GM23338 (cell line): ENCODE results near the gene OLFML1. TPM values are rescaled to one million over a fixed set of nuclear protein-coding genes. Genes with fewer than 3 reads are reported as not detected.
A peak's percentile ranks its signal among the peaks of the same experiment; 100 is the strongest.

Source experiments
- ATAC-seq: fragments of 200-7000 bp; cut with Tn5 transposase; 3 replicates; pipeline ENCODE4 v1.9.1; 2020
- DNase-seq: peaks from one replicate; pipeline ENCODE4 v3.0.0-alpha.2; 2015; ENCODE audit warnings: low spot score
- H2AFZ ChIP-seq: fragments of 200-600 bp; sonication (generic); 2 replicates; pipeline ENCODE4 v1.8.0; 2016; ENCODE audit warnings: antibody characterized with exemption, mild to moderate bottlenecking, moderate library complexity
- H3F3A ChIP-seq: fragments of 200-600 bp; sonication (generic); replicated peaks from 2 replicates; pipeline ENCODE4 v1.8.0; 2017; ENCODE audit warnings: antibody characterized with exemption, mixed run types, low read depth
- H3K27ac ChIP-seq: fragments of 200-600 bp; sonication (generic); 2 replicates; pipeline ENCODE4 v1.6.1; 2016; ENCODE audit warnings: low read depth
- H3K27me3 ChIP-seq: fragments of 200-600 bp; sonication (generic); 2 replicates; pipeline ENCODE4 v1.8.0; 2016; ENCODE audit warnings: mild to moderate bottlenecking, mixed run types, moderate library complexity; ENCODE audit not compliant: insufficient read depth
- H3K36me3 ChIP-seq: fragments of 200-600 bp; sonication (generic); 2 replicates; pipeline ENCODE4 v1.8.0; 2016; ENCODE audit warnings: mild to moderate bottlenecking; ENCODE audit not compliant: insufficient read depth
- H3K4me1 ChIP-seq: fragments of 200-600 bp; sonication (generic); 2 replicates; pipeline ENCODE4 v1.8.0; 2016; ENCODE audit warnings: mild to moderate bottlenecking, moderate library complexity; ENCODE audit not compliant: insufficient read depth
- H3K4me2 ChIP-seq: fragments of 200-600 bp; sonication (generic); 2 replicates; pipeline ENCODE4 v1.7.1; 2017; ENCODE audit warnings: mixed run types
- H3K4me3 ChIP-seq: fragments of 200-600 bp; sonication (generic); 2 replicates; pipeline ENCODE4 v1.6.1; 2016; ENCODE audit warnings: mixed run types
- H3K79me2 ChIP-seq: fragments of 200-600 bp; sonication (generic); replicated peaks from 2 replicates; pipeline ENCODE4 v1.8.0; 2017; ENCODE audit warnings: mild to moderate bottlenecking; ENCODE audit not compliant: insufficient read depth
- H3K9me2 ChIP-seq: fragments of 200-600 bp; sonication (generic); 2 replicates; pipeline ENCODE4 v1.8.0; 2017; ENCODE audit not compliant: insufficient read depth
- H4K20me1 ChIP-seq: fragments of 200-600 bp; sonication (generic); replicated peaks from 2 replicates; pipeline ENCODE4 v1.8.0; 2017; ENCODE audit warnings: mild to moderate bottlenecking; ENCODE audit not compliant: insufficient read depth
- H3K27ac Mint-ChIP-seq: 2 replicates; pipeline ENCODE4 v1.8.0; 2020; ENCODE audit warnings: inconsistent platforms, mild to moderate bottlenecking, moderate library complexity, mixed read lengths
- H3K27me3 Mint-ChIP-seq: 3 replicates; pipeline ENCODE4 v1.8.0; 2022; ENCODE audit warnings: low read depth, mild to moderate bottlenecking, moderate library complexity, mixed read lengths, inconsistent platforms; ENCODE audit not compliant: insufficient read depth, poor library complexity
- H3K36me3 Mint-ChIP-seq: 3 replicates; pipeline ENCODE4 v1.8.0; 2021; ENCODE audit warnings: low read depth, mild to moderate bottlenecking, inconsistent platforms, moderate library complexity, mixed read lengths
- H3K4me1 Mint-ChIP-seq: 3 replicates; pipeline ENCODE4 v1.8.0; 2020; ENCODE audit warnings: mild to moderate bottlenecking, inconsistent platforms, mixed read lengths
- H3K4me3 Mint-ChIP-seq: 3 replicates; pipeline ENCODE4 v1.8.0; 2021; ENCODE audit warnings: moderate library complexity, mild to moderate bottlenecking, inconsistent platforms, mixed read lengths
- H3K9me3 Mint-ChIP-seq: 3 replicates; pipeline ENCODE4 v1.8.0; 2020; ENCODE audit warnings: moderate library complexity, mild to moderate bottlenecking, inconsistent platforms, mixed read lengths
- CREB1 ChIP-seq: fragments of 250-450 bp; sonication (Bioruptor Pico); IDR thresholded peaks from 2 replicates; pipeline ENCODE4 v1.5.0; 2020; ENCODE audit warnings: low read depth, mild to moderate bottlenecking, moderate library complexity
- CTCF ChIP-seq, 2 experiments: fragments of 200-600 bp in 1 of 2; sonication (generic) in 1 of 2; conservative IDR thresholded peaks; 2 replicates each; pipeline versions ENCODE4 v1.5.1 to v1.6.1; 2016 to 2017; ENCODE audit warnings: antibody characterized with exemption in 2 of 2, low read depth in 2 of 2, mild to moderate bottlenecking in 2 of 2, moderate library complexity in 1 of 2
- ETS1 ChIP-seq: IDR thresholded peaks from 2 replicates; pipeline ENCODE4 v1.6.1; 2016; ENCODE audit warnings: antibody characterized with exemption
- EZH2 ChIP-seq: fragments of 200-600 bp; sonication (generic); IDR thresholded peaks from one replicate; pipeline ENCODE4 v1.8.0; 2017; ENCODE audit warnings: antibody characterized with exemption, mild to moderate bottlenecking, low read depth; ENCODE audit not compliant: unreplicated experiment
- EZH2phosphoT487 ChIP-seq: fragments of 200-600 bp; sonication (generic); IDR thresholded peaks from one replicate; pipeline ENCODE4 v1.8.1; 2018; ENCODE audit warnings: antibody characterized with exemption; ENCODE audit not compliant: unreplicated experiment
- JUNB ChIP-seq: IDR thresholded peaks from one replicate; pipeline ENCODE4 v1.6.1; 2016; ENCODE audit warnings: antibody characterized with exemption; ENCODE audit not compliant: unreplicated experiment
- NANOG ChIP-seq: IDR thresholded peaks from 2 replicates; pipeline ENCODE4 v1.6.1; 2016; ENCODE audit warnings: antibody characterized with exemption, borderline replicate concordance
- POLR2AphosphoS5 ChIP-seq: IDR thresholded peaks from 2 replicates; pipeline ENCODE4 v1.6.1; 2016; ENCODE audit warnings: antibody characterized with exemption, low read depth
- REST ChIP-seq: IDR thresholded peaks from one replicate; pipeline ENCODE4 v1.6.1; 2018; ENCODE audit warnings: antibody characterized with exemption; ENCODE audit not compliant: unreplicated experiment
- STAT1 ChIP-seq: IDR thresholded peaks from one replicate; pipeline ENCODE4 v1.6.1; 2016; ENCODE audit warnings: antibody characterized with exemption; ENCODE audit not compliant: unreplicated experiment
- ZNF114 ChIP-seq: fragments of 250-450 bp; sonication (Bioruptor Pico); IDR thresholded peaks from 2 replicates; pipeline ENCODE4 v1.5.0; 2020; ENCODE audit warnings: mild to moderate bottlenecking, moderate library complexity
- ZNF331 ChIP-seq: fragments of 250-450 bp; sonication (Bioruptor Pico); IDR thresholded peaks from 2 replicates; pipeline ENCODE4 v1.5.0; 2020; ENCODE audit warnings: low read depth, mild to moderate bottlenecking, moderate library complexity
- ZNF462 ChIP-seq: fragments of 250-450 bp; sonication (Bioruptor Pico); IDR thresholded peaks from 2 replicates; pipeline ENCODE4 v1.5.0; 2020; ENCODE audit warnings: mild to moderate bottlenecking, moderate library complexity
- polyA plus RNA-seq: library from polyadenylated mRNA; unstranded; fragments of >200 nt; fragmentation: Nextera tagmentation; extraction: Ambion mirVana; gene quantifications from 2 replicates; pipeline ENCODE4 v1.2.1, GENCODE V29; 2016
- total RNA-seq: library from RNA; depleted of rRNA; stranded (reverse); fragments of >200 nt; shearing (Covaris generic); gene quantifications from 2 replicates; pipeline ENCODE4 v1.2.3, GENCODE V29; 2014

The OLFML1 gene
- total and polyA plus RNA-seq, 2 experiments from 2014 or later: 0.21 TPM; not detected in 1

- Mint-ChIP-seq H3K9me3 (no peaks in the 10 kb centered on the region), H3K36me3 (no peaks in the 10 kb centered on the region), H3K4me1 (peaks cover 13% of the 10 kb centered on the region), H3K27me3 (no peaks in the 10 kb centered on the region), H3K27ac (peak overlapping the region; percentile 25; the same call in 1 of the 2 replicates), H3K4me3 (no peak overlapping the region)
- Histone ChIP-seq H2AFZ (no peak overlapping the region), H3K27me3 (no peaks in the 10 kb centered on the region), H3K4me3 (no peak overlapping the region), H3K36me3 (no peaks in the 10 kb centered on the region), H3K27ac (no peak overlapping the region), H3F3A (no peaks in the 10 kb centered on the region), H3K9me2 (0 out of 2 replicates have a peak, but pooled peaks cover 5% of the 10 kb centered on the region), H4K20me1 (no peaks in the 10 kb centered on the region), H3K4me1 (peaks cover 11% of the 10 kb centered on the region; the same call in 1 of the 2 replicates), H3K4me2 (no peak overlapping the region), H3K79me2 (no peaks in the 10 kb centered on the region)
- no peak for DNase-seq
- ATAC-seq: no peak
- TF ChIP-seq EZH2phosphoT487 (no peak), EZH2 (no peak), POLR2AphosphoS5 (no peak), ETS1 (no peak), CREB1 (CRISPR knock-in tag) (no peak), ZNF462 (CRISPR knock-in tag) (no peak), NANOG (no peak), CTCF (conservative IDR thresholded peaks at IDR 0.05; ENCODE audit: low read depth in 2 of 2) (no peak), ZNF331 (no peak), ZNF114 (CRISPR knock-in tag) (no peak), REST (no peak), STAT1 (no peak), JUNB (no peak)
Observed at GRCh38 chr11:7436657-7437056, 48.6 kb upstream of the OLFML1 start.
